H1 (cell line): ENCODE results near the gene AASDH. TPM values are rescaled to one million over a fixed set of nuclear protein-coding genes. Genes with fewer than 3 reads are reported as not detected.

ENCODE experiments used
- CTCF ChIA-PET: fragments of 300-600 bp; sonication (Branson Sonifier 250); formaldehyde crosslinking; loops from one replicate; lab custom pipeline; 2021; ENCODE audit not compliant: partially characterized antibody; lab: Charles Lee
- POLR2A ChIA-PET: fragments of 300-600 bp; sonication (Branson Sonifier 250); formaldehyde crosslinking; loops from one replicate; lab custom pipeline; 2021; ENCODE audit warnings: inconsistent platforms; ENCODE audit not compliant: partially characterized antibody; lab: Charles Lee
- DNase-seq, 2 experiments: peaks; one replicate each; pipeline versions ENCODE4 v3.0.0 to v3.0.0-alpha.2; 2010 to 2022; ENCODE audit warnings: low spot score in 2 of 2, low read depth in 1 of 2, mixed read lengths in 1 of 2
- FAIRE-seq: peaks from 2 replicates; lab custom pipeline; 2011; peaks lifted over from hg19 to GRCh38; lab: Jason Lieb, UNC
- H2AFZ ChIP-seq: 2 replicates; pipeline ENCODE4 v1.8.1; 2012; ENCODE audit warnings: low read length, inconsistent platforms
- H2AK5ac ChIP-seq: 2 replicates; pipeline ENCODE4 v1.6.1; 2013; ENCODE audit warnings: low read depth, low read length
- H2BK120ac ChIP-seq: replicated peaks from 2 replicates; pipeline ENCODE3; 2013; ENCODE audit warnings: low read depth, low read length, inconsistent platforms
- H2BK12ac ChIP-seq: 2 replicates; pipeline ENCODE4 v1.6.1; 2013; ENCODE audit warnings: low read depth, low read length
- H2BK15ac ChIP-seq: 2 replicates; pipeline ENCODE4 v1.6.1; 2013; ENCODE audit warnings: low read length
- H2BK20ac ChIP-seq: 2 replicates; pipeline ENCODE4 v1.6.1; 2013; ENCODE audit warnings: low read length
- H2BK5ac ChIP-seq: 2 replicates; pipeline ENCODE4 v1.6.1; 2013; ENCODE audit warnings: low read depth, low read length
- H3K14ac ChIP-seq: 2 replicates; pipeline ENCODE4 v1.6.1; 2013; ENCODE audit warnings: inconsistent platforms; ENCODE audit not compliant: insufficient read length
- H3K18ac ChIP-seq: 2 replicates; pipeline ENCODE4 v1.6.1; 2013; ENCODE audit warnings: low read length; ENCODE audit errors: extremely low read depth
- H3K23ac ChIP-seq: 2 replicates; pipeline ENCODE4 v1.6.1; 2013; ENCODE audit warnings: inconsistent platforms; ENCODE audit not compliant: insufficient read length
- H3K23me2 ChIP-seq: 2 replicates; pipeline ENCODE4 v1.6.1; 2013; ENCODE audit warnings: low read depth, low read length
- H3K27ac ChIP-seq: 2 replicates; pipeline ENCODE4 v1.6.1; 2011; ENCODE audit warnings: low read depth, low read length, inconsistent platforms
- H3K27me3 ChIP-seq, 4 experiments: replicated peaks in 1 of 4; 1 replicate in 1 of 4; 2 replicates in 3 of 4; pipeline versions ENCODE4 v1.6.1 to v1.8.1; 2011 to 2013; ENCODE audit warnings: low read length in 3 of 4, mild to moderate bottlenecking in 3 of 4, inconsistent platforms in 2 of 4, mixed read lengths in 2 of 4, moderate library complexity in 1 of 4; ENCODE audit not compliant: control insufficient read depth in 3 of 4, insufficient read depth in 3 of 4; ENCODE audit errors: extremely low read depth in 1 of 4
- H3K36me3 ChIP-seq, 4 experiments: 2 replicates each; pipeline versions ENCODE4 v1.6.1 to v1.8.1; 2011 to 2013; ENCODE audit warnings: mild to moderate bottlenecking in 4 of 4, low read length in 3 of 4, moderate library complexity in 2 of 4, control low read depth in 1 of 4, inconsistent platforms in 1 of 4; ENCODE audit not compliant: insufficient read depth in 4 of 4, control insufficient read depth in 2 of 4
- H3K4ac ChIP-seq: replicated peaks from 2 replicates; pipeline ENCODE3; 2013; ENCODE audit warnings: low read length, low read depth, mixed read lengths, inconsistent platforms; ENCODE audit not compliant: insufficient read length
- H3K4me1 ChIP-seq, 4 experiments: replicated peaks in 1 of 4; 1 replicate in 1 of 4; 2 replicates in 3 of 4; pipeline versions ENCODE4 v1.6.1 to v1.8.1; 2011 to 2013; ENCODE audit warnings: low read length in 3 of 4, inconsistent platforms in 2 of 4, mixed read lengths in 1 of 4; ENCODE audit not compliant: insufficient read depth in 4 of 4, control insufficient read depth in 3 of 4
- H3K4me2 ChIP-seq, 2 experiments: 2 replicates each; pipeline versions ENCODE4 v1.6.1 to v1.8.1; 2011 to 2013; ENCODE audit warnings: low read depth in 2 of 2, low read length in 2 of 2, control low read depth in 1 of 2, inconsistent platforms in 1 of 2, mild to moderate bottlenecking in 1 of 2; ENCODE audit not compliant: insufficient read depth in 1 of 2
- H3K4me3 ChIP-seq, 4 experiments: fragments of 200-600, 300-600 bp in 1 of 4; sonication (generic), shearing (Covaris generic), sonication (Bioruptor Twin) in 1 of 4; 2 replicates each; pipeline versions ENCODE4 v1.5.1 to v1.8.1; 2011 to 2016; ENCODE audit warnings: low read length in 4 of 4, low read depth in 3 of 4, control low read depth in 2 of 4, inconsistent platforms in 2 of 4, mild to moderate bottlenecking in 2 of 4, mixed read lengths in 1 of 4, moderate library complexity in 1 of 4; ENCODE audit not compliant: insufficient read depth in 2 of 4; ENCODE audit errors: extremely low read depth in 1 of 4
- H3K56ac ChIP-seq: replicated peaks from 2 replicates; pipeline ENCODE3; 2013; ENCODE audit warnings: low read depth, mild to moderate bottlenecking, mixed read lengths, low read length, inconsistent platforms; ENCODE audit not compliant: insufficient read length
- H3K79me1 ChIP-seq: 2 replicates; pipeline ENCODE4 v1.6.1; 2013; ENCODE audit warnings: low read depth, low read length, control low read depth
- H3K79me2 ChIP-seq, 2 experiments: 2 replicates each; pipeline versions ENCODE4 v1.6.1 to v1.8.1; 2012 to 2013; ENCODE audit warnings: low read length in 2 of 2, mild to moderate bottlenecking in 2 of 2, inconsistent platforms in 1 of 2; ENCODE audit not compliant: insufficient read depth in 2 of 2, control insufficient read depth in 1 of 2
- H3K9ac ChIP-seq, 4 experiments: replicated peaks in 1 of 4; 1 replicate in 1 of 4; 2 replicates in 3 of 4; pipeline versions ENCODE4 v1.6.1 to v1.8.1; 2011 to 2013; ENCODE audit warnings: low read depth in 3 of 4, low read length in 3 of 4, control low read depth in 2 of 4, mild to moderate bottlenecking in 2 of 4, moderate library complexity in 2 of 4, inconsistent platforms in 1 of 4; ENCODE audit errors: extremely low read depth in 1 of 4
- H3K9me3 ChIP-seq, 2 experiments: 2 replicates each; pipeline versions ENCODE4 v1.6.1 to v1.8.1; 2012 to 2013; ENCODE audit warnings: mild to moderate bottlenecking in 2 of 2, moderate library complexity in 2 of 2, control low read depth in 1 of 2, inconsistent platforms in 1 of 2, low read depth in 1 of 2, low read length in 1 of 2, mixed read lengths in 1 of 2; ENCODE audit not compliant: insufficient read depth in 2 of 2
- H4K20me1 ChIP-seq, 2 experiments: replicated peaks in 1 of 2; 2 replicates each; pipeline versions ENCODE3 to v1.8.1; 2011 to 2013; ENCODE audit warnings: inconsistent platforms in 2 of 2, low read length in 2 of 2, mild to moderate bottlenecking in 1 of 2; ENCODE audit not compliant: insufficient read depth in 2 of 2, control insufficient read depth in 1 of 2
- H4K5ac ChIP-seq: 2 replicates; pipeline ENCODE4 v1.6.1; 2013; ENCODE audit warnings: low read length, low read depth, mixed read lengths, inconsistent platforms; ENCODE audit not compliant: insufficient read length
- H4K8ac ChIP-seq: 2 replicates; pipeline ENCODE4 v1.8.0; 2013; ENCODE audit warnings: mild to moderate bottlenecking, moderate library complexity, low read length, inconsistent platforms; ENCODE audit not compliant: insufficient read depth; ENCODE audit errors: extremely low read depth
- H4K91ac ChIP-seq: replicated peaks from 2 replicates; pipeline ENCODE3; 2013; ENCODE audit warnings: low read length, mixed read lengths, inconsistent platforms; ENCODE audit not compliant: insufficient read length
- CTCF ChIP-seq, 3 experiments: IDR thresholded peaks; 1 replicate in 2 of 3; 2 replicates in 1 of 3; pipeline versions ENCODE4 v1.5.1 to v1.6.1; 2011; ENCODE audit warnings: low read length in 3 of 3, mild to moderate bottlenecking in 3 of 3, inconsistent platforms in 2 of 3, low read depth in 1 of 3, moderate library complexity in 1 of 3; ENCODE audit not compliant: insufficient read depth in 1 of 3; ENCODE audit errors: control extremely low read depth in 1 of 3
- WGBS, 2 experiments: shearing (Covaris generic) in 1 of 2; methylation state at CpG; one replicate each; pipeline versions ENCODE4 v1.1.6 to v1.1.7; 2013 to 2015; ENCODE audit warnings: low lambda C conversion rate in 2 of 2, mixed read lengths in 2 of 2, inconsistent platforms in 1 of 2, low coverage in 1 of 2, missing lambda C conversion rate in 1 of 2; ENCODE audit not compliant: insufficient replicate concordance in 2 of 2, insufficient coverage in 1 of 2, insufficient read length in 1 of 2; ENCODE audit errors: extremely low coverage in 1 of 2, missing lambda C conversion rate in 1 of 2; 5-methylcytosine and 5-hydroxymethylcytosine counted together
- polyA plus RNA-seq, 7 experiments: library from polyadenylated mRNA; depleted of rRNA in 3 of 7; stranded (reverse) in 5 of 7; unstranded in 2 of 7; fragments of >200 nt in 5 of 7; fragments of 200-250 nt in 2 of 7; gene quantifications; 1 replicate in 5 of 7; 2 replicates in 1 of 7; 4 replicates in 1 of 7; pipeline versions ENCODE4 v1.2.1 to v1.2.3, GENCODE V29; 2011 to 2013; ENCODE audit warnings: missing spikeins in 2 of 7, mixed read lengths in 2 of 7
- total RNA-seq: library from RNA; stranded (reverse); fragmentation: NEBNext Ultra II Directional; extraction: Animal tissue kit (Norgen Biotek cat#: 25700); gene quantifications from 2 replicates; pipeline ENCODE4 v1.2.1, GENCODE V29; 2021
- TF ChIP-seq, protein P1 (sequence below): IDR thresholded peaks from 2 replicates; pipeline ENCODE4 v1.6.1; 2012; ENCODE audit warnings: low read length, inconsistent platforms

The AASDH gene
- total and polyA plus RNA-seq, 2 of the 8 experiments (the other 6 are each of a cell fraction or from before 2014, with no cell fraction given), result 8.0 to 10.9 TPM

- Histone ChIP-seq H2AFZ (no peak overlapping the region), H2BK120ac (no peak overlapping the region), H4K5ac (no peak overlapping the region), H3K4me2 (no peak overlapping the region), H3K23me2 (no peaks in the 10 kb centered on the region), H4K8ac (no peak overlapping the region), H3K27ac (no peak overlapping the region), H3K36me3 (no peaks in the 10 kb centered on the region), H4K20me1 (no peaks in the 10 kb centered on the region), H3K9me3 (0 out of 4 replicates have a peak, but pooled peaks cover 0 to 4% of the 10 kb centered on the region in 2 experiments), H2BK5ac (no peak overlapping the region), H3K14ac (no peak overlapping the region), H3K23ac (no peak overlapping the region), H2BK12ac (no peak overlapping the region), H4K91ac (no peak overlapping the region), H3K4me1 (peaks cover 0 to 5% (median 1%) of the 10 kb centered on the region in 4 experiments; a peak in 3 of 7 replicates), H3K56ac (no peak overlapping the region), H3K79me2 (no peaks in the 10 kb centered on the region), H2AK5ac (no peak overlapping the region), H3K4ac (no peak overlapping the region), H3K79me1 (no peaks in the 10 kb centered on the region), H3K18ac (no peak overlapping the region), H2BK20ac (no peak overlapping the region), H3K9ac (no peak overlapping the region), H3K4me3 (no peak overlapping the region), H2BK15ac (no peak overlapping the region), H3K27me3 (no peaks in the 10 kb centered on the region)
- WGBS, 2 experiments, result 94% methylated on average over 2 of the region's 2 CpGs; no CpG with 5 or more reads in 1 of the 2 experiments
- no peak for FAIRE-seq
- TF ChIP-seq, protein P1, sequence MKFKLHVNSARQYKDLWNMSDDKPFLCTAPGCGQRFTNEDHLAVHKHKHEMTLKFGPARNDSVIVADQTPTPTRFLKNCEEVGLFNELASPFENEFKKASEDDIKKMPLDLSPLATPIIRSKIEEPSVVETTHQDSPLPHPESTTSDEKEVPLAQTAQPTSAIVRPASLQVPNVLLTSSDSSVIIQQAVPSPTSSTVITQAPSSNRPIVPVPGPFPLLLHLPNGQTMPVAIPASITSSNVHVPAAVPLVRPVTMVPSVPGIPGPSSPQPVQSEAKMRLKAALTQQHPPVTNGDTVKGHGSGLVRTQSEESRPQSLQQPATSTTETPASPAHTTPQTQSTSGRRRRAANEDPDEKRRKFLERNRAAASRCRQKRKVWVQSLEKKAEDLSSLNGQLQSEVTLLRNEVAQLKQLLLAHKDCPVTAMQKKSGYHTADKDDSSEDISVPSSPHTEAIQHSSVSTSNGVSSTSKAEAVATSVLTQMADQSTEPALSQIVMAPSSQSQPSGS, result no peak
- no peak for TF ChIP-seq CTCF (IDR thresholded peaks at IDR 0.05; ENCODE audit: control extremely low read depth in 1 of 3, insufficient read depth in 1 of 3, low read depth in 1 of 3, low read length in 3 of 3)
- CTCF ChIA-PET, result interaction anchor here (3.6 kb wide), 1 partner anchor 166 kb away, joined by 20 read pairs; no protein-coding TSS in a partner anchor
- DNase-seq, result no peak
- POLR2A ChIA-PET, result no interaction called here
Measured at GRCh38 chr4:56297776-56298175, 89.5 kb downstream of the AASDH start.
